Measurements from ENCODE around the gene CNGA2. TPM values are rescaled to one million over a fixed set of nuclear protein-coding genes. Genes with fewer than 3 reads are reported as not detected.

CNGA2 gene
- total and polyA plus RNA-seq, 10 of the 15 experiments (the other 5 are each of a cell fraction or from before 2014, with no cell fraction given): not detected

GRCh38 chrX:151743651-151744470 is 9.3 kb downstream of the CNGA2 start:
- ChIA-PET RAD21 (ENCODE audit: unreplicated experiment) (no interaction called here), POLR2A (no interaction called here), SMC1A (ENCODE audit: uncharacterized antibody, unreplicated experiment) (interaction anchor here (1.0 kb wide), 1 partner anchor 9 kb away, joined by 3 read pairs; no protein-coding TSS in a partner anchor), CTCF (interaction anchor here (0.9 to 1.3 kb wide), 2 partner anchors 887 to 898 kb away, joined by 3 read pairs; no protein-coding TSS in a partner anchor)
- Histone ChIP-seq H3K4me1 (ENCODE audit: control insufficient read depth, insufficient read depth, low read length) (no peaks in the 10 kb centered on the region), H3K36me3 (ENCODE audit: control insufficient read depth in 2 of 2, insufficient read depth in 2 of 2, low read length in 1 of 2) (no peaks in the 10 kb centered on the region), H3K9me3 (replicated peaks; ENCODE audit: control insufficient read depth, insufficient read depth, low read length) (no peaks in the 10 kb centered on the region), H2AFZ (ENCODE audit: control insufficient read depth, low read depth, low read length) (no peak overlapping the region), H3K27me3 (replicated peaks in 1 of 2; ENCODE audit: control insufficient read depth in 2 of 2, insufficient read depth in 2 of 2, low read length in 1 of 2) (no peaks in the 10 kb centered on the region; a peak in 1 of 4 replicates), H4K20me1 (ENCODE audit: control insufficient read depth, insufficient read depth) (no peaks in the 10 kb centered on the region), H3K27ac (ENCODE audit: control insufficient read depth, insufficient read depth) (no peak overlapping the region), H3K79me2 (ENCODE audit: control insufficient read depth, insufficient read depth, low read length) (no peaks in the 10 kb centered on the region), H3K9ac (ENCODE audit: control insufficient read depth, insufficient read depth, low read length) (no peak overlapping the region), H3K4me3 (no peak overlapping the region), H3K4me2 (ENCODE audit: control insufficient read depth, insufficient read depth) (no peak overlapping the region)
- 52% methylated on average over 21 of the region's 21 CpGs for WGBS (ENCODE audit: insufficient coverage, insufficient replicate concordance, low lambda C conversion rate, missing lambda C conversion rate)
- intact Hi-C loops (cut with micrococcal nuclease; ENCODE audit: unreplicated experiment): no loop called here
- DNase-seq (ENCODE audit: low read depth, low spot score) (no peak), ATAC-seq (no peak), FAIRE-seq (no peak)
- no TSS peak for BruUV-seq (replicated peaks)
- in situ Hi-C loops (cut with MboI): no loop called here
- no peak for TF ChIP-seq TAF1 (IDR thresholded peaks at IDR 0.05; ENCODE audit: borderline replicate concordance, low read depth, low read length)
- no peak for TF ChIP-seq RB1 (IDR thresholded peaks at IDR 0.05; ENCODE audit: borderline replicate concordance)
- TF ChIP-seq IRF5 (IDR thresholded peaks at IDR 0.05; ENCODE audit: borderline replicate concordance): no peak
- no peak for TF ChIP-seq BCL11A (IDR thresholded peaks at IDR 0.05; ENCODE audit: low read depth, low read length)
- no peak for TF ChIP-seq BCL3 (IDR thresholded peaks at IDR 0.05; ENCODE audit: borderline replicate concordance, insufficient read depth, low read depth, low read length, poor library complexity, severe bottlenecking)
- no peak for TF ChIP-seq KAT2A (conservative IDR thresholded peaks at IDR 0.05; ENCODE audit: control insufficient read depth, low read depth, low read length)
- no peak for TF ChIP-seq NR2F1 (conservative IDR thresholded peaks at IDR 0.05)
- no peak for TF ChIP-seq CHD2 (IDR thresholded peaks at IDR 0.05; ENCODE audit: borderline replicate concordance, low read depth, low read length)
- TF ChIP-seq ATF2 (IDR thresholded peaks at IDR 0.05; ENCODE audit: low read length): no peak
- no peak for TF ChIP-seq RBBP5 (conservative IDR thresholded peaks at IDR 0.05)
- TF ChIP-seq CUX1 (IDR thresholded peaks at IDR 0.05; ENCODE audit: insufficient replicate concordance, low read depth, low read length): no peak
- TF ChIP-seq BHLHE40 (IDR thresholded peaks at IDR 0.05; ENCODE audit: borderline replicate concordance in 1 of 2, low read depth in 2 of 2, low read length in 1 of 2): no peak
- no peak for TF ChIP-seq HDGF (IDR thresholded peaks at IDR 0.05)
- no peak for TF ChIP-seq SRF (IDR thresholded peaks at IDR 0.05; ENCODE audit: low read depth in 2 of 2, low read length in 2 of 2)

All from GM12878 (cell line).